Brain pericyte (primary cell): ENCODE measurements around the gene CADPS2.

ENCODE experiments used
- DNase-seq: peaks from one replicate; pipeline ENCODE4 v3.0.0-alpha.2; 2012; ENCODE audit warnings: low read depth, low spot score

CADPS2 gene

DNA sequence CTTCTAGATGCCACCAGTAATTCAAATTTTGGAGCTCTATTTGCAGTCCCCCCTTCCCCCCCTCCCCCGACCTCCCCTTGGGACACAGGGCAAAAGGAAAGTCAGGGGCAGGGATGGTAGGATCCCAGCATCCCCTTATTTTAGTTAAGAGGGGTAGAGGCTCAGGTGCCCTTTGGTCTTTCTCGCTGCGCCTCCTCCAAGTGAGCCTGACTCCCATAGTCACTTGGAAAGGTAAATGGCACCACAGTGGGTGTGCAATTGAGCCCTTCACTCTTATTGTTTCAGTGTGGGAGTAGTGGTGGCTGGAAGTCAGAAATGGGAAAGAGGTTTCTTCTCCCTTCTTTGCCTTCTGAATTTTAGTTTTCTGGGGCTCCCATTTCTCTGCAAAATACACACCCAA lies 573.5 kb downstream of the CADPS2 start:
- DNase-seq: no peak

- no peak for DNase-seq
Observed at GRCh38 chr7:122311734-122312450, 574.4 kb downstream of the CADPS2 start.

GRCh38 chr7:122311050-122311700 lies 575.1 kb downstream of the CADPS2 start:
- DNase-seq: no peak

GRCh38 chr7:122310119-122311021 lies 575.9 kb downstream of the CADPS2 start:
- DNase-seq: no peak

GRCh38 chr7:122309421-122309820 lies 576.8 kb downstream of the CADPS2 start:
- DNase-seq: no peak

DNA sequence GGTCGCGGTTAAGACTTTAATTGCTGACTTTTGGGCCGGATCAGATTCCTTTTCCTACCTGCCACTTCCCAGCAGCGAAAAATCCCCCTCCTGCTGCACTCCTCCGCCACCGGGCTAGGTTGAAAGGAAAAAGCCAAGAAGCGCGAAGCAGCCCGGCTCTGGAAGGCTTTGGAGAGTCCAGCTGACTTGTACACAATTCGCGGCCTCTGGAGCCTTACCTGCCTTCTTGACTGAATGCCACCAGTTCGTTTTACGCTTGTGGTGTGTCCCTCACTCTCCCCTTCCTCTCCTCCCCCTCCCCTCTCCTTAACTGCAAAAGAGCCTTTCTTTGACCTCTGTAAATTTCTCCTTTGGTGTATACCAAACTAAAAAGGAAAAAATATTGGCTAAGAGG lies 579.0 kb downstream of the CADPS2 start:
- DNase-seq: no peak

DNA sequence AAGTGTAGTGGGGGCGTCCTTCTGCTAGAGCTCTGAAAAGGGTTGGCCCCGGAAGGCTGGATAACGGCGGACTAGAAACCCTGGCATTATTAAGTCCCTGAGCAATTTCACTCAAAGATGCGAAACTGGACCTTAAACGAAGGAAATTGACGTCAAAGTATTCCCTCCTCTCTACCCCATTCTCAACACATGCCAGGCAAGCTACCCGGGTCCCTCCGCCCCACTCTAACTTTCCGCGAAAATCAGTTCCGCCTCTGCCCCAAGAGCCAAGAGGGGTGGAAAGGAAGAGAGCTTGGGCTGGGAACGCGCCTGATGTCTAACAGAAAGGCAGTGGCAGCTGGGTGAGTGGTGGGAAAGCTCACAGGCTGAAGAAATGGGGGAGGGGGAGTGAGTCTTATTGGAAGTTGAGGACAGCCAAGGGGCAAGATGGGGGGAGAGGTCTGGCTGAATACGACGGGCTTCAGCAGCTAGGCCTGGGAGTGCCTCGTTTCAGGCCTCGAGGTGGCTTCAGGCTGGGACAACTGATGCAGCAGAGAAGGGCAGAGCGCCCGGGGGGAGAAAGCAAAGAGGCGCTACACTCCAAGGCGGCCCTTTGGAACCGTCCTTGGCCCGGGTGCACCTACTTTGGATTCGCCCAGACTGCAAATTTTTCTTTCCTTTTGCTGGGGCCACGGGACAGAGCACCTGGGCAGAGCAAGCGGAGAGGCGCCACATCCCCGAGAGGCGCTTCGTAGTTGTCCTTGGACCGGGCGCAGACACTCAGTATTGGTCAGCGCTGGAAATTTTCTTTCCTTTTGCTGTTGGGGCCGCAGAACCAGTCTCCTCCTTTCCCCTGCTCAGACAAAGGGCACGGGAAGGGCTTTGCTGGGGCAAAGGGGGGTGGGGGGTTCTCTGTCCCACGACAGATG lies 579.7 kb downstream of the CADPS2 start:
- no peak for DNase-seq

GRCh38 chr7:122305475-122306319 lies 580.6 kb downstream of the CADPS2 start:
- no peak for DNase-seq

DNA sequence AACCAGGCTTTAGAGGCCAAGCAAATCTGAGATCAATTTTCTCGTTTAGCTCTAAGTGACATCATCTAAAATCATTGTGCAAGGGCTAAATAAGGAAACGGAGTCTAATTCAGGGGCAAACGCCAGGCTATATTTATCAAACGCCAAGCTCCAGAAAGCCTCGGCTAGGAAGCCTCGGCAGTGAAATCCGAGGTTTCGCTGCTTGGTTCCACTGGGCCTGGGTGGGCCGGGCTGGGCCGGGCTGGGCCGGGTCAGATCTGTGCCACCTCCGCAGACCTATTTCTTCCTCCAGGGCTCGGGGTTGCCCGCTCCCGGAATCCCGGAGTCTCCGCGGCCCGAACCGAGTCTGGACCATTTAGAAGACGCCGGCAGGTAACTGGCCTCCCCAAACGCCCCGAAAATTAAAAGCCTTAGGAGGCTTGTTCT lies 581.3 kb downstream of the CADPS2 start:
- no peak for DNase-seq

GRCh38 chr7:122304319-122304975 lies 581.8 kb downstream of the CADPS2 start, which contains the start of gene FEZF1:
Gene FEZF1 (minus strand): TSS chr7:122304750. CDS start chr7:122304437, 313 bp downstream.
- no peak for DNase-seq

DNA sequence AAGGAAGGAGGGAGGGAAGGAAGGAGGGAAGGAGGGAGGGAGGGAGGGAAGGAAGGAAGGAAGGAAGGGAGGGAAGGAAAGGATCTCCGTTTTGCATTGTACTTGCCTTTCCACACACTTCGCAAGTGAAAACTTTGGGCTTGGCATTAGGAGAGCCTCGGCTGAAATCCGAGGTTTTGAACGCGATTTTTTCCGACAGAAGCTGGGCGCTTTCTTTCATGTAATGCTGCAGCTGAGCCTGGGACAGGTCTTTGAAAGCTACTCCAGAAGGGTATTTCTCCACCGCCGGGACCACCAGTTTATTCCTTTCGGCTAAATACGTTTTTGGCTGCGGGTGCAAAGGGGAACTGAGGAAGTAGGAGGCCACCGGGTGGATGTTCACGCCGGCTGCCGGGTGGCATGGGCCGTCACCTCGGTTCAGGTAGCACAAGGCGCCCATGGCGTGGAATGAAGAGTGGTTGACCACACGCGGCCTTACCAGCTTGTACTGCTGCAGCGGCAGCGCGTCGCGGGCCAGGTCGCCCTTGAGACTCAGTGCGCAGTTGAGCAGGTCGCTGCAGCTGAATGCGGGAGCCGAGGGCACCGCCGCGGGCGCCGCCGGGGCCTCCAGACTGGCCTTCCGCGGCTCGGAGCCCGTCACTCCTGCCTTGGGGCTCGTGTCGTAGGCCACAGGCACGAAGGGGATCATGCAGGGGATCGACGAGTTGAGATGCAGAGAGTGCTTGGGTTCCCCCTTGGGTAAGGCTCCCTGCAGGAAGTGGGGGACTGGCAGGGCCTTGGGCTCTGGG lies 582.5 kb downstream of the CADPS2 start:
- no peak for DNase-seq

DNA sequence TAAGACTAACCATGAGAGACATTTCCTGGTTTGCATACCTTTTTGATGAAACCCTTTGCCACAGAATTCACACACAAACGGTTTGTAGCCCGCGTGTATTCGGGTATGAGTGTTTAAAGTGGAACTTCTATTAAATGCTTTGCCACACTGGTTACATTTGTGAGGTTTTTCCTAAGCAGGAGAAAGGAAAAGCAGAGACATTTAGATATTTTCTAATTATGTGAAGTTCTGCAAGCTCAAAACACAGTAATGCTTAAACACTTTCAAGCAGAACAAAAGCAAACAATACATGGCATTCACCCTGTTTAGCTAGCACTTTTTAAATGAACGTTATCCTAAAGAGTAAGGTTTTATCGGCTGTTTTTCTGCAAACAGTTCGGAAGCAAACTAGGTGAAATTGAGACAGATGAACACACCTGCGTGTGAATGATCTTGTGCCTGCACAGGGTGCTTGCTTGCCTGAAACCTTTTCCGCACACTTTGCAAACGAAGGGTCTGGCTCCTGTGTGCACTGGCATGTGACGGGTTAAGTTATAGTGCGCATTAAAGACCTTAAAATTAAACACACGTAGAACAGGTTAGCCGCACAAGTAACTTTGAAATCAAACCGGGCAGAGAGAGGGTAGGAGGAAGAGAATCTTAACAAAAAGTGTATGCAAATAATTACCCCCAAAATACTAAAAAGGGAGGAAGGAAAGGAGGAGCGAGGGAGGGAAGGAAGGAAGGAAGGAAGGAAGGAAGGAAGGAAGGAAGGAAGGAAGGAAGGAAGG lies 583.3 kb downstream of the CADPS2 start:
- no peak for DNase-seq

- DNase-seq: no peak
Observed at GRCh38 chr7:122301858-122302760, 584.2 kb downstream of the CADPS2 start.

- no peak for DNase-seq
Observed at GRCh38 chr7:122300956-122301833, 585.1 kb downstream of the CADPS2 start.

DNA sequence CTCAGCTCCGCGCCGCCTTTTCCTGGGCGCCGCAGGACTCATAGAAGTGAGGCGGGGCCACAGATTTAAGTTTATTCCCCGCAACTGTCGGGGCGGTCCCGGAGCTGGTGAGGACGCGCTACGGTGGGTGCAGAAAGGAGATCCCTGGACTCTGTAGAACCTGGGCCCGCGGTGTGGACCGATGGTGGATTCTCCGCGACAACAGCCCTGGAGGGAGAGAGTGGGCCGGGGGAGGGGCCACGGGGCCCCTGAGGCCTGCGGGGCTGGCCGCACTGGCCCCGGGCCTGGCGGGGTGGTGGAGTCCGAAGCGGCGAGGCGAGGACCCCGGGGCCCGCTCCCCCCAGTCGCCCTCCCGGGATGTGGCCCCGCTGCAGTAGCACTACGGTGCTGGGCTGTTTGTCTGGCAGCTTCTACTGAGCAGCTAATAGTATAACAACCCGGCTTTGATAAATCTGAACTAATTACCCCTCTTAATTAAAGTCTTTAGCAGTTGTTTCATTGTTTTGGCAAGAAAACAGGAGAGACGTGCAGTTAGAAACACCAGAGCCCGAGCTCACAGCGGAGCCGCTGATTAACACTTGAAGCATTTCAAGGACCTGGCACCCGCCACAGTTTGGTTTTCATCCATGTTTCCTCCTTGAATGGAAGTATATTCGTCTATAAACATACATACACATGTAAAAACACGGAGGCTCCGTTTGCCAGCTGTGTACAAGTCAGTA lies 585.9 kb downstream of the CADPS2 start:
- DNase-seq: no peak
